PC-9 (cell line): ENCODE measurements around the gene PIAS3.

Experiments used
- CTCF ChIP-seq: fragments of 200-600 bp; sonication (generic); conservative IDR thresholded peaks from 2 replicates; pipeline ENCODE4 v1.6.1; 2017; ENCODE audit warnings: mixed run types, antibody characterized with exemption, mild to moderate bottlenecking, moderate library complexity
- EZH2 ChIP-seq: fragments of 200-600 bp; sonication (generic); IDR thresholded peaks from 2 replicates; pipeline ENCODE4 v1.8.0; 2017; ENCODE audit warnings: antibody characterized with exemption, low read depth

GRCh38 chr1:145868232-145868631 lies 9.4 kb upstream of the PIAS3 start:
- TF ChIP-seq EZH2 (no peak), CTCF (no peak)
